Ovary (tissue), 3 donors: ENCODE results near the gene TYW1B.
"Not testable (repeated sequence)": the region's sequence is repeated elsewhere in the genome, so short reads cannot be mapped to it uniquely, and the experiment has no call there.

ENCODE experiments used
- EP300 ChIP-seq: sonication (generic); formaldehyde crosslinking; IDR thresholded peaks from one replicate; pipeline ENCODE4 v1.6.1; 2017; ENCODE audit warnings: antibody characterized with exemption
- POLR2A ChIP-seq: fragments of 450-650 bp; IDR thresholded peaks from one replicate; pipeline ENCODE4 v1.6.1; 2017; ENCODE audit warnings: antibody characterized with exemption, mild to moderate bottlenecking, moderate library complexity
- TF ChIP-seq, protein P1 (sequence below), 3 donors: fragments of 450-650 bp in 2 of 3; fragments of 200-600 bp in 1 of 3; IDR thresholded peaks; one replicate each; pipeline versions ENCODE4 v1.5.1 to v1.8.0; 2016 to 2022; ENCODE audit warnings: antibody characterized with exemption in 3 of 3, mild to moderate bottlenecking in 1 of 3
- donor health status: DM: no; HTN: no; CAD: no.

- not testable (repeated sequence) for TF ChIP-seq EP300, POLR2A
- TF ChIP-seq, protein P1, sequence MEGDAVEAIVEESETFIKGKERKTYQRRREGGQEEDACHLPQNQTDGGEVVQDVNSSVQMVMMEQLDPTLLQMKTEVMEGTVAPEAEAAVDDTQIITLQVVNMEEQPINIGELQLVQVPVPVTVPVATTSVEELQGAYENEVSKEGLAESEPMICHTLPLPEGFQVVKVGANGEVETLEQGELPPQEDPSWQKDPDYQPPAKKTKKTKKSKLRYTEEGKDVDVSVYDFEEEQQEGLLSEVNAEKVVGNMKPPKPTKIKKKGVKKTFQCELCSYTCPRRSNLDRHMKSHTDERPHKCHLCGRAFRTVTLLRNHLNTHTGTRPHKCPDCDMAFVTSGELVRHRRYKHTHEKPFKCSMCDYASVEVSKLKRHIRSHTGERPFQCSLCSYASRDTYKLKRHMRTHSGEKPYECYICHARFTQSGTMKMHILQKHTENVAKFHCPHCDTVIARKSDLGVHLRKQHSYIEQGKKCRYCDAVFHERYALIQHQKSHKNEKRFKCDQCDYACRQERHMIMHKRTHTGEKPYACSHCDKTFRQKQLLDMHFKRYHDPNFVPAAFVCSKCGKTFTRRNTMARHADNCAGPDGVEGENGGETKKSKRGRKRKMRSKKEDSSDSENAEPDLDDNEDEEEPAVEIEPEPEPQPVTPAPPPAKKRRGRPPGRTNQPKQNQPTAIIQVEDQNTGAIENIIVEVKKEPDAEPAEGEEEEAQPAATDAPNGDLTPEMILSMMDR (IDR thresholded peaks at IDR 0.05): not testable (repeated sequence)
Measured at GRCh38 chr7:72739716-72740115, 88.3 kb downstream of the TYW1B start.
